GM18868 (cell line): ENCODE data around the gene PTGIS.
A peak's percentile ranks its signal among the peaks of the same experiment; 100 is the strongest.
"Not testable (repeated sequence)": the region's sequence is repeated elsewhere in the genome, so short reads cannot be mapped to it uniquely, and the experiment has no call there.

ENCODE experiments used
- ATAC-seq: cut with Tn5 transposase; IDR thresholded peaks from one replicate; pipeline ENCODE4 v1.9.1; 2021; ENCODE audit warnings: mild to moderate bottlenecking, moderate library complexity; ENCODE audit not compliant: unreplicated experiment

PTGIS gene

GRCh38 chr20:49567421-49568277 lies at the start of gene PTGIS:
Gene PTGIS (minus strand): TSS chr20:49568137. CDS start chr20:49568116, 21 bp downstream.
- no peak for ATAC-seq

- ATAC-seq: not testable (repeated sequence)
These were observed 49.5 kb upstream of the PTGIS start for GRCh38 chr20:49617394-49617793.

DNA sequence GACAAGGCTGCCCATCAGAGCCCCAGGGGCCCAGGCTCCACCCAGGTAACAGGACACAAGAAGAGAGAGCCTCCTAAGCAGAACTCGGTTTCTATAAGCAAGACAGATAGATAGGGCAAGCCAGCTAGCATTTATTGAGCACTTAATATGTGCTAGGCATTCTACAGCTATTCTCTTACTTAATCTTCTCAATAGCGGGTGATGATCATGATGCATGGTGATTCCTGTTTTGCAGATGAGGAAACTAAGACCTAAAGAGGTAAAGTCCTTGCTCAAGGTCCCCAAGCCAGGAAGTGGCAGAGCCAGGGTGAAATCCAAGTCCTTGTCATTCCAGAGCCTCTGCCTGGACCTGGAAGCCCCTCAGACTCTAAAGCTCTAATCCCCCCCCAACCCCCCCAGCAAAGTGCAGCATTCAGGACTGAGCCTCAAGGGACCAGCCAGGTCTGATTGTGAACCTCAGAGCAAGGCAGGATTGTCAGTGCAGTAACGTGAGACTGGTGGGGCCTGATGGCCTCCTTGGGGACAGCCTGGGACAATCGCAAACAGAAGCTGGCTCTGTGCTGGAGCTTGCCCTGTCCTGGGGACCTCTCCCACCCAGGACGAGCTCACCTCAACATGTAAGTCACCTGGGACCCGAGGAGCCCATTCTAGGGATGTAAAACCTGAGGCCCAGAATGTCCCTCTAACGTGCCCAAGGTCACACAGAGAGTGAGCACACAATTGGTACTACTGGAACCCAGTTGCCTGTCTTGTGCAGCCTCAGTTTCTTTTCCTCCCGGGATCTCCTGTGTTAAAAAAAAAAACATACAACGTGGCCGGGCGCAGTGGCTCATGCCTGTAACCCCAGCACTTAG lies 48.4 kb upstream of the PTGIS start:
- ATAC-seq: no peak

DNA sequence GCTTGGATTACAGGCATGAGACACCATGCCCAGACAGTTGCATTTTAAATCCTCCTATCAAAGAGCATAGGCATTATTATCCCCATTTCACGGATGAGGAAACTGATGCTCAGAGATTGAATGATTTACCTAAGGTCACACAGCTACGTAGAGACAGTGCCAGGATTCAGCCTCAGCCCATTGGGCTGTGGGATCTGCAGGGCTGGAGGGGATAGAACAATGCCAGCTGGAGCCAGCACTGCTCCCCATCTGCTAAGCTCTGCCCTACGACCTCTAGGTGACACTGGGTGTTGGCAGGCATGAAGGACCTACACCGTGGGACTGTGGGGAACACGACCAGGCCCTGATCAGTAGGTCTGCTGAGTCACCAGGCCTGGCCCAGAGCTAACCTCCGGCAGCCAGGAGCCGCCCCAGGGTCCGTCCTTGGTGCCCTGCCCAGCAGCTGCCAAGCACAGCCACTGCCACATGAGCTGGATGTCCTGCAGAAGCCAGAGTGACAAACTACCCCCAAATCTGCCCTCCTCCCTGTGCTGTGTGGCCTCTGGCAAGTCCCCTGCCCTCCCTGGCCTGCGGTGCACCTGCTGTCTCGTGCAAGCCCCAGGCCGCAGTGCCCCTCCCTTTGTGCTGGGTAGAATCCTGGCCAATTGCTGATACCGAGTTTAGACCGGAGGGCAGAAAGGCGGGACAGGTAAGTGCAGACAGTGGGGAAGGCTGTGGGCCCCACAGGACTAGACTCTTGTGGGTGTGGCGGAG lies 47.6 kb upstream of the PTGIS start:
- no peak for ATAC-seq

- ATAC-seq: not testable (repeated sequence)
These were observed 47.1 kb upstream of the PTGIS start for GRCh38 chr20:49615051-49615400.

DNA sequence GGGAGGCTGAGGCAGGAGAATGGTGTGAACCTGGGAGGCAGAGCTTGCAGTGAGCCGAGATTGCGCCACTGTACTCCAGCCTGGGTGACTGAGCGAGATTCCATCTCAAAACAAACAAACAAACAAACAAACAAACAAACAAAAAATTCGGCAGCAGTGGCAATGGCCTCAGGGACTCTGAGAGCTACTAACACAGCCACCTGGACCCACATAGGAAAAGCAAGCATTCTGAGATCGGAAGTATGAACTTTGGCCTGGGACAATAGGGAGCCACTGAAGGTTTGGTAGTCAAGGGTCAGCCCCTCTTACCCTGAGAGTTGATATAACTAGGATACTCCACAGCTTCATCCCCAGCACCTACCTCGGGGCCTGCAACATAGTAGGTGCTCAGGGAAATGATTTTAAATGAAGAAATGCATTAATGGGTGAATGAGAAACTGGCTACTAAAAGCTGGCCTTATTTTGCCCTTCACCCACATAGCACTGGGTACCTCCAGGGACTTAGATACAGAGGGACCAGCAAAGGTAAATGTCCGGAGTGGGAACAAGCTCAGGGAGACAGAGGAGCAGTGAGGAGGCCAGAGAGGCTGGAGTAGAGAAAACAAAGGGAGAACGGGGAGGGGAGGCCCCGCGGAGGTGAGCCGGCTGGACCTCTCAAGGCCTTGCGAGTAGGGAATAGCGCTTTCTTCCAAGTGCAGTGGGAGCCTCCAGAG lies 46.6 kb upstream of the PTGIS start:
- ATAC-seq: no peak

- no peak for ATAC-seq
These were observed 44.3 kb upstream of the PTGIS start for GRCh38 chr20:49612127-49612738.

- not testable (repeated sequence) for ATAC-seq
These were observed 43.7 kb upstream of the PTGIS start for GRCh38 chr20:49611539-49612126.

DNA sequence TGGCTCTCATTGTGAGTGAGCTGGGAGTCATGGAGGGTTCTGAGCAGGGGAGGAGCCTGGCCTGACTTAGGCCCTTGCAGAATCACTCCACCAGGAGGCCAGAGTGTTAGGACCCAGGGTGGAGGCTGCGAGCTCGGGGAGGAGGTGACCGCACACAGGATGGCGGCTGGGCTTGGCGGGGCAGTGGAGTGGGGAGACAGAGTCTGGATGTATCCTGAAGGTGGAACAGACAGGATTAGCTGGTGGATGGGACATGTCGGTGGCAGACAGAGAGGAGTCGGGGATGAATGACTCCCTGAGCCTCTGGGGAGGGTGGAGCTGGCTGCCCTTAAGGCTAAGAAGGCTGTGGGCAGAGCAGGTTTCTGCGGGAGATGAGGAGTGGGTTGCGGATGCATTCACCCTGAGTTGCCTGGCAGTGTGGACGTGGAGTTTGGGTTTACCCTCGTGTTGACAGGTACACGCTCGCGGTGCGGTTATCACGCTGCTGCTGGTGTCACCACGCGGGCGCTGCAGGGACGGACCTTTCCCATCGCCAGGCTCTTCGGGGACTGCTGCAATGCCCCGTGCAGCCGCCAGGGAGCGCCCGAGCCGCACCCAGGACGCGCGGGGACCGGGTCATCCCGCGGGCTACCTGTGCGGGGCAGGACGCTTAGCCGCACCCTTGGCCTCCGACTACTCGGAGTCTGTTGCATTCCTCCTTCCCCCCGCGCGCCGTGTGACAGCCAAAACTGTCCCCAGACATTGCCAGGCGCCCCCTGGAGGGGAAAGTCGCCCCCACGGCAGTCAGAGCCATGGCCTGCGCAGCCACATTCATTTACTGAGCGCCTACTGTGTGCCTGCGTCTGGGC lies 43.0 kb upstream of the PTGIS start:
- ATAC-seq: peak; percentile 74

- ATAC-seq: peak; percentile 62
These were observed 41.1 kb upstream of the PTGIS start for GRCh38 chr20:49608752-49609670.

DNA sequence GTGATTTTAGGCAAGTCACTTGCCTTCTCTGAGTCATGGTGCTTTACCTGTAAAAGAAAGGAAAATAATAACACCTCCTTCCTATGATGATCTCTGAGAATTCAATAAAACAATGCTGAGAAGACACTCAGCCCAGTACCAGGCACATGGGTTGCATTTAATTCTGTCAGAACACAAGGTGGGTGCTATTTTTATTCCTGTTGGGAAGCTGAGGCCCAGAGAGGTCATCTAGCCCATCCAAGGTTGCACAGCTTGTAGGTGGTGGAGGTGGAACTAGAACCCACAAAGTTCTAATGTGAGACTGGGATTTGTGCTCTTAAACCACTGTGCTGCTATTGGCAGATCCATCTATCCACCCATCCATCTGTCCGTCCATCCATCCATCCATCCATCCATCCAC lies 39.6 kb upstream of the PTGIS start:
- no peak for ATAC-seq

DNA sequence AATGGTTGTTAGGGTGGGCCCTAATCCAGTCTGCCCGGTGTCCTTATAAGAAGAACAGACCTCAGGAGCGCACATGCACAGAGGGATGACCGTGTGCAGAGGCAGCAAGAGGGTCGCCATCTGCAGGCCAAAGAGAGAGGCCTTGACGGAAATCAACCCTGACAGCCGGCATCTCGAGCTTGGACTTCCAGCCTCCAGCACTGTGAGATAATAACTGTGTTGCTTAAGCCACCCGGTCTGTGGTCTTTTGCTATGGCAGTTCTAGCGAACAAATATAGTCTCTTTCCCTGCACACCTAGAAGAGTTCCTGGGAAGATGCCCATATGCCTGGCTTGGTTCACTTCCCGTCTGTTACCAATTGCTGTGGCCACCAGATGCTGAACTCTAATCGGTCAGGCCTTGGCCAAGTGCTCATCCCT lies 35.3 kb upstream of the PTGIS start:
- no peak for ATAC-seq

GRCh38 chr20:49602345-49603208 lies 34.6 kb upstream of the PTGIS start:
- ATAC-seq: no peak

GRCh38 chr20:49601153-49601924 lies 33.4 kb upstream of the PTGIS start:
- no peak for ATAC-seq

DNA sequence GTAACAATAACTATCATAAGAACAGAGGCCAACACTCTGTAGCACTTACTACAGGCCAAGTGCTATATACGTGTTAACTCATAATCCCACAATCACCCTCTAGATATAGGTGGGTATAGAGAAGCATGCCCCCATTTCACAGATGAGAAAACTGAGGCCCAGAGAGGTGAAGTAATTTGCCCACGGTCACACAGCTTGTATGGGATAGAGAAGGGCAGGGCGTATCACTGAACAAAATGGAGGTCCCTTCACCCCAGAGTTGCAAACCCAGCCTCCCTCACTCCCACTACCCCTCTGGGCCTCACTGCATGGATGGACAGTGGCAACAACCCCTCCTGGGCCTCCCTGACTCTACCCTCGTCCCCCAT lies 31.8 kb upstream of the PTGIS start:
- ATAC-seq: no peak

- no peak for ATAC-seq
These were observed 30.0 kb upstream of the PTGIS start for GRCh38 chr20:49597825-49598395.
